HepG2 (cell line): ENCODE results near the gene HEMK1. TPM values are rescaled to one million over a fixed set of nuclear protein-coding genes. Genes with fewer than 3 reads are reported as not detected.

ENCODE experiments used
- ARID4A ChIP-seq: sonication (generic); formaldehyde crosslinking; IDR thresholded peaks from 2 replicates; pipeline ENCODE4 v1.5.0; 2020; ENCODE audit warnings: mild to moderate bottlenecking, missing genetic modification reagents, borderline replicate concordance
- ARNTL ChIP-seq: sonication (generic); formaldehyde crosslinking; IDR thresholded peaks from 2 replicates; pipeline ENCODE4 v1.4.0; 2020; ENCODE audit warnings: mild to moderate bottlenecking, missing genetic modification reagents
- ATF4 ChIP-seq, 2 experiments: fragments of 450-650 bp in 1 of 2; sonication (generic) in 1 of 2; formaldehyde crosslinking; IDR thresholded peaks; 2 replicates each; pipeline versions ENCODE4 v1.5.0 to v1.8.0; 2020 to 2022; ENCODE audit warnings: mild to moderate bottlenecking in 1 of 2, missing genetic modification reagents in 1 of 2
- BORCS8-MEF2B ChIP-seq: sonication (generic); formaldehyde crosslinking; IDR thresholded peaks from 2 replicates; pipeline ENCODE4 v1.8.0; 2022; ENCODE audit warnings: mild to moderate bottlenecking, missing genetic modification reagents
- BRD4 ChIP-seq: sonication (generic); formaldehyde crosslinking; IDR thresholded peaks from 2 replicates; pipeline ENCODE4 v1.4.0; 2020; ENCODE audit warnings: missing genetic modification reagents
- EEA1 ChIP-seq: sonication (generic); formaldehyde crosslinking; IDR thresholded peaks from 2 replicates; pipeline ENCODE4 v1.5.1; 2020; ENCODE audit warnings: mild to moderate bottlenecking, missing genetic modification reagents, borderline replicate concordance
- ESRRA ChIP-seq: sonication (generic); formaldehyde crosslinking; IDR thresholded peaks from 2 replicates; pipeline ENCODE4 v1.5.1; 2020; ENCODE audit warnings: mild to moderate bottlenecking, low read depth, missing genetic modification reagents
- ETV5 ChIP-seq: IDR thresholded peaks from 2 replicates; pipeline ENCODE4 v1.6.1; 2018; ENCODE audit warnings: missing biosample characterization, missing genetic modification reagents, inconsistent platforms, borderline replicate concordance
- EZH2 ChIP-seq: conservative IDR thresholded peaks from 2 replicates; pipeline ENCODE4 v1.6.1; 2012; ENCODE audit warnings: mild to moderate bottlenecking, low read depth, low read length, moderate library complexity
- GTF2F1 ChIP-seq: fragments of 150-350 bp; IDR thresholded peaks from 2 replicates; pipeline ENCODE4 v1.6.1; 2014; ENCODE audit warnings: low read length
- KDM2A ChIP-seq: sonication (generic); formaldehyde crosslinking; IDR thresholded peaks from 2 replicates; pipeline ENCODE4 v1.4.0; 2020; ENCODE audit warnings: low read depth, missing genetic modification reagents, borderline replicate concordance
- MXI1 ChIP-seq: IDR thresholded peaks from 3 replicates; pipeline ENCODE4 v1.6.1; 2012; ENCODE audit warnings: low read depth, low read length, inconsistent platforms, borderline replicate concordance
- RFX3 ChIP-seq: IDR thresholded peaks from 2 replicates; pipeline ENCODE4 v1.6.1; 2016; ENCODE audit warnings: missing biosample characterization, missing genetic modification reagents
- SALL1 ChIP-seq: sonication (generic); formaldehyde crosslinking; IDR thresholded peaks from 2 replicates; pipeline ENCODE4 v1.8.0; 2022; ENCODE audit warnings: mild to moderate bottlenecking, missing genetic modification reagents
- SKI ChIP-seq: fragments of 450-650 bp; IDR thresholded peaks from one replicate; pipeline ENCODE4 v1.6.1; 2018; ENCODE audit warnings: mild to moderate bottlenecking; ENCODE audit not compliant: partially characterized antibody
- SOX6 ChIP-seq, 2 experiments: fragments of 450-650 bp in 1 of 2; sonication (generic) in 1 of 2; formaldehyde crosslinking in 1 of 2; IDR thresholded peaks; 2 replicates each; pipeline versions ENCODE4 v1.4.0 to v1.6.1; 2017 to 2020; ENCODE audit warnings: antibody characterized with exemption in 1 of 2, mild to moderate bottlenecking in 1 of 2, missing genetic modification reagents in 1 of 2
- SP5 ChIP-seq: IDR thresholded peaks from 2 replicates; pipeline ENCODE4 v1.6.1; 2016; ENCODE audit warnings: low read depth, borderline replicate concordance
- THAP9 ChIP-seq: sonication (generic); formaldehyde crosslinking; IDR thresholded peaks from 2 replicates; pipeline ENCODE4; 2020; ENCODE audit warnings: missing genetic modification reagents, mild to moderate bottlenecking, borderline replicate concordance
- ZBTB21 ChIP-seq: sonication (generic); formaldehyde crosslinking; IDR thresholded peaks from 2 replicates; pipeline ENCODE4 v1.4.0; 2020; ENCODE audit warnings: missing genetic modification reagents
- ZNF430 ChIP-seq: sonication (generic); formaldehyde crosslinking; IDR thresholded peaks from 2 replicates; pipeline ENCODE4 v1.9.0; 2021; ENCODE audit warnings: mild to moderate bottlenecking, missing genetic modification reagents
- ZNF468 ChIP-seq: sonication (generic); formaldehyde crosslinking; IDR thresholded peaks from 2 replicates; pipeline ENCODE4 v1.8.0; 2022; ENCODE audit warnings: mild to moderate bottlenecking, moderate library complexity, missing genetic modification reagents
- ZNF607 ChIP-seq: sonication (generic); formaldehyde crosslinking; IDR thresholded peaks from 2 replicates; pipeline ENCODE4 v1.5.1; 2020; ENCODE audit warnings: missing genetic modification reagents, mild to moderate bottlenecking, borderline replicate concordance
- ZNF75D ChIP-seq: sonication (generic); formaldehyde crosslinking; IDR thresholded peaks from 2 replicates; pipeline ENCODE4 v1.8.1; 2023; ENCODE audit warnings: missing genetic modification reagents, mild to moderate bottlenecking, borderline replicate concordance
- polyA plus RNA-seq, 8 experiments: library from polyadenylated mRNA; depleted of rRNA in 3 of 8; stranded (reverse) in 7 of 8; unstranded in 1 of 8; fragments of >200 nt; fragmentation: Illumina TruSeq in 4 of 8; extraction: Trizol in 4 of 8; gene quantifications; 2 replicates each; pipeline versions ENCODE4 v1.2.1 to v1.2.3, GENCODE V29; 2011 to 2016; ENCODE audit warnings: low read depth in 4 of 8, missing spikeins in 1 of 8, mixed read lengths in 1 of 8; ENCODE audit not compliant: insufficient read depth in 1 of 8
- total RNA-seq, 5 experiments: library from RNA; depleted of rRNA; stranded (reverse); fragments of >200 nt; fragmentation: Illumina TruSeq; extraction: Trizol; gene quantifications; 2 replicates each; pipeline ENCODE4 v1.2.3, GENCODE V29; 2016; ENCODE audit warnings: low read depth in 1 of 5

HEMK1 gene
- total and polyA plus RNA-seq, 2 of the 13 experiments (the other 11 are each of a cell fraction or from before 2014, with no cell fraction given): 9.8 to 12.6 TPM

- TF ChIP-seq THAP9: no peak
- TF ChIP-seq EZH2: no peak
- no peak for TF ChIP-seq EEA1 (CRISPR knock-in tag)
- TF ChIP-seq ETV5 (CRISPR knock-in tag): no peak
- TF ChIP-seq SOX6 (IDR thresholded peaks at IDR 0.05): no peak
- peak; percentile 34; the same call in 1 of the 2 replicates for TF ChIP-seq SOX6 (CRISPR knock-in tag; IDR thresholded peaks at IDR 0.05)
- TF ChIP-seq ARID4A (CRISPR knock-in tag): peak; percentile 53; the same call in 1 of the 2 replicates
- TF ChIP-seq ZNF607: 0 out of 2 replicates have a peak, but pooled peaks have one; percentile 35
- TF ChIP-seq ZNF468 (CRISPR knock-in tag): no peak
- TF ChIP-seq ZBTB21: no peak
- no peak for TF ChIP-seq BORCS8-MEF2B
- TF ChIP-seq ZNF430 (CRISPR knock-in tag): no peak
- no peak for TF ChIP-seq RFX3
- TF ChIP-seq SP5: peak; percentile 76
- TF ChIP-seq SKI: no peak
- TF ChIP-seq ZNF75D: no peak
- 0 out of 2 replicates have a peak, but pooled peaks have one; percentile 41 for TF ChIP-seq ESRRA (CRISPR knock-in tag)
- TF ChIP-seq ATF4 (CRISPR knock-in tag; IDR thresholded peaks at IDR 0.05): no peak
- TF ChIP-seq ARNTL (CRISPR knock-in tag): 0 out of 2 replicates have a peak, but pooled peaks have one; percentile 42
- TF ChIP-seq MXI1: peak; percentile 14; the same call in 1 of the 3 replicates
- TF ChIP-seq SALL1: peak; percentile 19; the same call in 1 of the 2 replicates
- no peak for TF ChIP-seq BRD4 (CRISPR knock-in tag)
- no peak for TF ChIP-seq KDM2A (CRISPR knock-in tag)
- TF ChIP-seq GTF2F1: no peak
These were observed 12.2 kb upstream of the HEMK1 start (continued) for GRCh38 chr3:50557106-50557505.
